LNCaP clone FGC (cell line): Measurements from ENCODE around the gene CFD.
"Not testable (repeated sequence)": the region's sequence is repeated elsewhere in the genome, so short reads cannot be mapped to it uniquely, and the experiment has no call there.

ENCODE experiments used
- DNase-seq: peaks from one replicate; pipeline ENCODE4 v3.0.0-alpha.2; 2011; ENCODE audit warnings: low read depth
- H3K4me3 ChIP-seq: 2 replicates; pipeline ENCODE4 v1.5.1; 2011; ENCODE audit warnings: mild to moderate bottlenecking, low read depth, low read length, control low read depth
- CTCF ChIP-seq: IDR thresholded peaks from 2 replicates; pipeline ENCODE4 v1.5.1; 2012; ENCODE audit warnings: mild to moderate bottlenecking; ENCODE audit not compliant: control insufficient read depth, insufficient read depth; ENCODE audit errors: extremely low read depth

CFD gene

GRCh38 chr19:889662-890295 lies 30.3 kb downstream of the CFD start:
- TF ChIP-seq CTCF: no peak

GRCh38 chr19:890831-891230 lies 31.4 kb downstream of the CFD start:
- no peak for TF ChIP-seq CTCF
- no peak overlapping the region for H3K4me3 ChIP-seq
- no peak for DNase-seq

More at GRCh38 chr19:889662-890295, 30.3 kb downstream of the CFD start:
- no peak overlapping the region for H3K4me3 ChIP-seq
- no peak for DNase-seq

GRCh38 chr19:891421-892200 lies 32.1 kb downstream of the CFD start:
- peak overlapping the region; percentile 88 for H3K4me3 ChIP-seq
- not testable (repeated sequence) for DNase-seq

- no peak for TF ChIP-seq CTCF
- no peak for DNase-seq
- peak overlapping the region; percentile 88 for H3K4me3 ChIP-seq
Observed at GRCh38 chr19:892243-892893, 32.9 kb downstream of the CFD start.

- H3K4me3 ChIP-seq: peak within 1 kb of the TSS; percentile 88
- no peak for TF ChIP-seq CTCF
- peak; percentile 75 for DNase-seq
Observed at GRCh38 chr19:892894-893689, 33.6 kb downstream of the CFD start, which contains the start of the genes MED16 and RNU6-9. MED16 (minus strand) TSS chr19:893187; CDS start chr19:891131, 2,056 bp downstream. RNU6-9 (plus strand) TSS chr19:893484.

- DNase-seq: no peak
- H3K4me3 ChIP-seq: no peak overlapping the region
- TF ChIP-seq CTCF: no peak
Observed at GRCh38 chr19:896434-896833, 37.0 kb downstream of the CFD start.
